ENCODE results near the gene PPARD. TPM values are rescaled to one million over a fixed set of nuclear protein-coding genes. Genes with fewer than 3 reads are reported as not detected.
A peak's percentile ranks its signal among the peaks of the same experiment; 100 is the strongest.
"Not testable (repeated sequence)": the region's sequence is repeated elsewhere in the genome, so short reads cannot be mapped to it uniquely, and the experiment has no call there.

PPARD gene
- polyA plus RNA-seq, 3 donors: 1.2 to 22.0 (median 2.4) TPM

- Histone ChIP-seq H3K4me1 (ENCODE audit: control insufficient read depth in 1 of 2, insufficient read depth in 2 of 2, low read length in 2 of 2) (no peaks in the 10 kb centered on the region), H3K9me3 (replicated peaks in 1 of 2; ENCODE audit: control insufficient read depth in 1 of 2, insufficient read depth in 1 of 2, low read length in 2 of 2) (no peaks in the 10 kb centered on the region), H3K4me3 (replicated peaks in 1 of 3; ENCODE audit: low read depth in 2 of 3, low read length in 3 of 3) (no peak overlapping the region), H3K4me2 (replicated peaks; ENCODE audit: extremely low read depth, low read length, poor library complexity, severe bottlenecking) (no peak overlapping the region), H3K36me3 (replicated peaks in 1 of 2; ENCODE audit: control insufficient read depth in 1 of 2, insufficient read depth in 2 of 2, low read length in 2 of 2) (peaks cover 19 to 45% of the 10 kb centered on the region in 2 donors), H2AFZ (ENCODE audit: insufficient read depth, low read depth, low read length, poor library complexity, severe bottlenecking) (no peak overlapping the region), H3K27me3 (ENCODE audit: control insufficient read depth in 2 of 2, insufficient read depth in 2 of 2, low read length in 2 of 2) (no peaks in the 10 kb centered on the region), H3K27ac (ENCODE audit: low read depth in 1 of 2, low read length in 2 of 2) (no peak overlapping the region), H4K20me1 (ENCODE audit: insufficient read depth, low read length) (peaks cover 3% of the 10 kb centered on the region), H3K79me2 (ENCODE audit: insufficient read depth, low read length) (no peaks in the 10 kb centered on the region), H3K9ac (ENCODE audit: insufficient read depth, low read length, poor library complexity, severe bottlenecking) (no peak overlapping the region)
- peaks cover 28 to 56% of the 10 kb centered on the region in 2 donors for H3K36me3 Mint-ChIP-seq
- H3K4me3 Mint-ChIP-seq: no peak overlapping the region
- H3K4me1 Mint-ChIP-seq: peaks cover 10% of the 10 kb centered on the region
- TF ChIP-seq CTCF (IDR thresholded peaks at IDR 0.05): peak; percentile 71
- H3K9me3 Mint-ChIP-seq: peaks cover 0 to 3% (median 2%) of the 10 kb centered on the region in 7 donors
- peak overlapping the region in 3 of 7 donors; percentile 55 to 79 (median 63) for H3K27ac Mint-ChIP-seq
- H3K27me3 Mint-ChIP-seq (ENCODE audit: low read depth in 3 of 3): peaks cover 0 to 1% (median 0%) of the 10 kb centered on the region in 3 donors
- WGBS (ENCODE audit: insufficient coverage): 0% methylated on average over 2 of the region's 7 CpGs
- DNase-seq: peak; percentile 44 to 74 (median 62)
- intact Hi-C loops (cut with micrococcal nuclease): loop anchor here (5.0 kb wide), 1 partner anchor 35 kb away; no protein-coding TSS in a partner anchor
Observed at GRCh38 chr6:35327349-35328027, 14.9 kb upstream of the PPARD start.

DNA sequence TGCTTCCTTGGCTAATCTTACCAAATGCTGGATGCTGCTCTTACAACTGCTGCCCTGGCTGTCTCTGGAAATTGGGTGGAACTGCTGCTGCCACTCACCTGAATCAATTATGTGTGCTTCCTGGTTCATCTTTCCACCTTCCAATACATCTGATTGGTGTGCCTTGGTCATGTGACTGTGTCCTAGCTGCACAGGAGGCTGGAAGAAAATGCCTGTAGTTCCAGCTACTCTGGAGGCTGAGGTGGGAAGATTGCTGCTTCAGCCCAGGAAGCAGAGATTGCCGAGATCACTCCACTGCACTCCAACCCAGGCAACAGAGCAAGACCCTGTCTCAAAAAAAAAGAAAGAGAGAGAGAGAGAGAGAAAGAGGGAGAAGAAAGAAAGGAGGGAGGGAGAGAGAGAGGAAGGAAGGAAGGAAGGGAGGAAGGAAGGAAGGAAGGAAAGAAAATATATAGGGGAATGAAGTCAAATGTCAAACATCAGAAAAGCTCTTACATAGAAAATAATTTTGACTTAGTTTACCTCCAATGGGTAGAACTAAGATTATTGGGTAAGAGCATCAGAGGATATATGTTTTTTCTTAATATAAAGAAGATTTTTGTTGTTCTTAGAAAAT, 14.1 kb upstream of the PPARD start:
- TF ChIP-seq CTCF (IDR thresholded peaks at IDR 0.05): no peak
- intact Hi-C loops (cut with micrococcal nuclease): loop anchor here (5.0 kb wide), 1 partner anchor 36 kb away; no protein-coding TSS in a partner anchor
- Histone ChIP-seq H3K4me1 (ENCODE audit: control insufficient read depth in 1 of 2, insufficient read depth in 2 of 2, low read length in 2 of 2) (no peaks in the 10 kb centered on the region), H3K79me2 (ENCODE audit: insufficient read depth, low read length) (no peaks in the 10 kb centered on the region), H3K4me3 (replicated peaks in 1 of 3; ENCODE audit: low read depth in 2 of 3, low read length in 3 of 3) (no peak overlapping the region), H3K4me2 (replicated peaks; ENCODE audit: extremely low read depth, low read length, poor library complexity, severe bottlenecking) (no peak overlapping the region), H4K20me1 (ENCODE audit: insufficient read depth, low read length) (peaks cover 3% of the 10 kb centered on the region), H3K27ac (ENCODE audit: low read depth in 1 of 2, low read length in 2 of 2) (no peak overlapping the region), H2AFZ (ENCODE audit: insufficient read depth, low read depth, low read length, poor library complexity, severe bottlenecking) (no peak overlapping the region), H3K27me3 (ENCODE audit: control insufficient read depth in 2 of 2, insufficient read depth in 2 of 2, low read length in 2 of 2) (no peaks in the 10 kb centered on the region), H3K9ac (ENCODE audit: insufficient read depth, low read length, poor library complexity, severe bottlenecking) (no peak overlapping the region), H3K36me3 (replicated peaks in 1 of 2; ENCODE audit: control insufficient read depth in 1 of 2, insufficient read depth in 2 of 2, low read length in 2 of 2) (peaks cover 12 to 38% of the 10 kb centered on the region in 2 donors), H3K9me3 (replicated peaks in 1 of 2; ENCODE audit: control insufficient read depth in 1 of 2, insufficient read depth in 1 of 2, low read length in 2 of 2) (no peaks in the 10 kb centered on the region)
- Mint-ChIP-seq H3K4me1 (peaks cover 10% of the 10 kb centered on the region), H3K27me3 (ENCODE audit: low read depth in 3 of 3) (peaks cover 0 to 1% (median 0%) of the 10 kb centered on the region in 3 donors), H3K27ac (peak overlapping the region in 2 of 7 donors; percentile 20 to 82), H3K9me3 (peaks cover 2 to 6% (median 3%) of the 10 kb centered on the region in 7 donors), H3K36me3 (peaks cover 23 to 55% of the 10 kb centered on the region in 2 donors), H3K4me3 (no peak overlapping the region)
- no CpG with 5 or more reads among the region's 1 CpG for WGBS (ENCODE audit: insufficient coverage)
- DNase-seq: no peak

DNA sequence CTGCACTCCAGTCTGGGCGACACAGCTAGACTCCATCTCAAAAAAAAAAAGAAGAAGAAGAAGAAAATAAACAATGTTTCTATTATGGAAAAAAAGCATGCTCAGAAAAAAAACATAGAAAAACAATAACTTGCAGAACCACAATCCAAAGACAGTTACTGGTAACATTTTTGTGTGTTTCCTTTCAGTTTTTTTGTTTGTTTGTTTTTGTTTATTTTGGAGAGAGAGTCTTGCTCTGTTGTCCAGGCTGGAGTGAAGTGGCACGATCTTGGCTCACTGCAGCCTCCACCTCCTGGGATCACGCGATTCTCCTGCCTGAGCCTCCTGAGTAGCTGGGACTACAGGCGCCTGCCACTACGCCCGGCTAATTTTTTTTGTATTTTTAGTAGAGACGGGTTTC, 13.4 kb upstream of the PPARD start:
- not testable (repeated sequence) for H3K27me3 Mint-ChIP-seq (ENCODE audit: low read depth in 3 of 3); H3K79me2 ChIP-seq (ENCODE audit: insufficient read depth, low read length); H3K27me3 ChIP-seq (ENCODE audit: control insufficient read depth in 2 of 2, insufficient read depth in 2 of 2, low read length in 2 of 2); H3K4me2 ChIP-seq (replicated peaks; ENCODE audit: extremely low read depth, low read length, poor library complexity, severe bottlenecking); H3K4me3 Mint-ChIP-seq; H3K27ac ChIP-seq (ENCODE audit: low read depth in 1 of 2, low read length in 2 of 2); H3K9ac ChIP-seq (ENCODE audit: insufficient read depth, low read length, poor library complexity, severe bottlenecking); H3K9me3 Mint-ChIP-seq; H3K4me3 ChIP-seq (replicated peaks in 1 of 3; ENCODE audit: low read depth in 2 of 3, low read length in 3 of 3); H4K20me1 ChIP-seq (ENCODE audit: insufficient read depth, low read length); H3K4me1 ChIP-seq (ENCODE audit: control insufficient read depth in 1 of 2, insufficient read depth in 2 of 2, low read length in 2 of 2); H2AFZ ChIP-seq (ENCODE audit: insufficient read depth, low read depth, low read length, poor library complexity, severe bottlenecking); H3K9me3 ChIP-seq (replicated peaks in 1 of 2; ENCODE audit: control insufficient read depth in 1 of 2, insufficient read depth in 1 of 2, low read length in 2 of 2); DNase-seq
- Mint-ChIP-seq H3K4me1 (peaks cover 10% of the 10 kb centered on the region), H3K27ac (peak overlapping the region in 1 of 7 donors; percentile 26), H3K36me3 (peaks cover 22 to 48% of the 10 kb centered on the region in 2 donors)
- no CpG with 5 or more reads among the region's 8 CpGs for WGBS (ENCODE audit: insufficient coverage)
- intact Hi-C loops (cut with micrococcal nuclease): loop anchor here (5.0 kb wide), 1 partner anchor 37 kb away; no protein-coding TSS in a partner anchor
- peaks cover 8 to 30% of the 10 kb centered on the region in 2 donors for H3K36me3 ChIP-seq (replicated peaks in 1 of 2; ENCODE audit: control insufficient read depth in 1 of 2, insufficient read depth in 2 of 2, low read length in 2 of 2)
